CD1c-positive myeloid dendritic cell (primary cell): Measurements from ENCODE around the gene CCK.

ENCODE experiments used
- DNase-seq: peaks from one replicate; pipeline ENCODE4 v3.0.0-alpha.2; 2016; ENCODE audit errors: extremely low spot score

The CCK gene

DNA sequence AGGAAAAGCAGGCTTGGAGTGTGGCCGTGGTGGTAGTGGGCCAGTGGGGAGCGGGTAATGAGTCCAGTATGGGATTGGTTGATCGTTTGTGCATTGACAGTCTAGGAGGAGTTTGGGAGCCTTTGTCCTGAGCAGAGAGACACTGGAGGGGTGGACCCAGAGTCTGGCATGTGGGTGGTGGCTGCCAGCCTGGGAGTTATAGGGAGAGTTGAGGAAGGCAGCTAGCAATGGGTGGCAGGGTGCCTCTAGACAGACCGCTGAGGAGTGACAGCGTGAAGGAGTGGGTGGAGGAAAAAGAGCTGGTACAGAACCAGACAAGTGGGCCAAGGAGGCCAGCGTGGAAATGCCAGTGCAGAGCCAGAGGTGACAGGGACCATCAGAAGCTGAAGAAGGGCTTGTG, 1.9 kb upstream of the CCK start:
- no peak for DNase-seq

DNA sequence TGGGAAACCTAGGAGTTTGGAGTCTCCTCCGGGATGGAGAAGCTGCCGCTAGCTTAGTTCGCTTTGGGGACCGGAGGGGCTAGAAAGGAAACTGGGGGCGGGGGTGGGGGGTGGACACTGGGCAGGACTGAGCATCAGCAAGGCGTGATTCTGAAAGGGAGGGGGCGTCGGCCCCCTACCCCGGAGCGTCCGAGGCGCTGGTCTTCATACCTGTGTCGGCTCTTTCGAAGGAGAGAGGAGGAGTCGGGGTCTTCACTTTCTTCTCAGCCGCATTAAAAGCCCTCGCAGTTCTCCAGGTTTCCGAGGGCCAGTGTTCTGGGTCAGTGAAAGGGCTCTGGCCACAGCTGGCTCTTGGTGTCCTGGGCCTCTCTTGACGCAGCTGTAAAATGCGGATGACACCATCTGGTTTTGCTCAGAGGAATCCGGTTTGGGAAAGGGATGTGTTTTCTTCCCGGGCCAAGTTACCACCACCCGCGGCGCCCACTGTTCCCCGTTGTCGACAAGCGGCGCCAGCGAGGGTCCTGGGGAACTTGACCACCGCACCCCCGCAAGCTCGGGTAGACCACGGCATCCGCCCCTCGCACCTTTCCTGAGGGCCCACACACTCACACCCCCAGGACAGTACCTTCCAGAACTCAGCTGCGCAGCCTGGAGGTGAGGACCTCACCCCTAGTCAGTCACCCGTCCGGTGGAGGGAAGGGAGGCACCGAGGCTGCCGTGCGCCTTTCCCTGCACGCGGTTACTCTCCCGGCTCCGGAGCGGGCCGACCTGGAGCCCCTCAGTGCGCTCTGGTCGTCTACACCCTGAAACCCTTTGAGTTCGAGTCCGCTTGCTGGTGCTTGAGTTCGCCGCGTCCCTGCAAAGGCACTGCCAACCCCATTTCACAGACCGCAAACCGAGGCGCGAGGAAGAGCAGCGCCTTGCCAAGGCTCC, 660 bp downstream of the CCK start:
- DNase-seq, result no peak

DNA sequence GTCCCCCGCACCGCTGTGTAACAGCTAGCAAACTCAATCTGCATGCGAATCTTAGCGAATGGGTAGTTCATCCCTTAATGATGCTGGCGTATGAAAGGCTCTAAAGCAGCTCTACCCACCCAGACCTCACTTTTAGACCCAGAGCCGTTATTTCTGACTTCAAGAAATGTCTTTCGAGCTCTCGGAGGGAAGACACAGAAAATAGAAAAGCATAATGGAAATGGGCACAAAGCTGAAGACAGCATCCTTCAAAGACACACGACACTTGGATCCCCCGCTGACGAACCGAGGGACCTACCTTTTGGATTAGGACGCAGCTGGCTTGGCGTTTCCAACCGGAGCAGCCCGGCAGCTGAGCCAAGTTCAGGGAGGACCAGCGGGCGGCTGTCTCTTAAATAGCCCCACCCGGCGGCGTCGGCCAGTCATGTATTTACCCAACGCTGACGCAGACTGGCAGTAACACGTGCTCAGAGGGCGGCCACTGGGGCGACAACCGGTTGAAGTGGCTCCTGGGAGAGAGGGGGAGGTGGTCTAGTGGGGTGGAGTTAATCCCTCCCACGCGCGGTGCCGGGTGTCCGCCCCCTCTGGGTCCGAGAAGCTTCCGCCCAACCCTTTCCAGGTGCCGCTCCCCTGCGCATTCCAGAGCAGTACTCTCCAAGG, 1.5 kb downstream of the CCK start:
- no peak for DNase-seq

DNA sequence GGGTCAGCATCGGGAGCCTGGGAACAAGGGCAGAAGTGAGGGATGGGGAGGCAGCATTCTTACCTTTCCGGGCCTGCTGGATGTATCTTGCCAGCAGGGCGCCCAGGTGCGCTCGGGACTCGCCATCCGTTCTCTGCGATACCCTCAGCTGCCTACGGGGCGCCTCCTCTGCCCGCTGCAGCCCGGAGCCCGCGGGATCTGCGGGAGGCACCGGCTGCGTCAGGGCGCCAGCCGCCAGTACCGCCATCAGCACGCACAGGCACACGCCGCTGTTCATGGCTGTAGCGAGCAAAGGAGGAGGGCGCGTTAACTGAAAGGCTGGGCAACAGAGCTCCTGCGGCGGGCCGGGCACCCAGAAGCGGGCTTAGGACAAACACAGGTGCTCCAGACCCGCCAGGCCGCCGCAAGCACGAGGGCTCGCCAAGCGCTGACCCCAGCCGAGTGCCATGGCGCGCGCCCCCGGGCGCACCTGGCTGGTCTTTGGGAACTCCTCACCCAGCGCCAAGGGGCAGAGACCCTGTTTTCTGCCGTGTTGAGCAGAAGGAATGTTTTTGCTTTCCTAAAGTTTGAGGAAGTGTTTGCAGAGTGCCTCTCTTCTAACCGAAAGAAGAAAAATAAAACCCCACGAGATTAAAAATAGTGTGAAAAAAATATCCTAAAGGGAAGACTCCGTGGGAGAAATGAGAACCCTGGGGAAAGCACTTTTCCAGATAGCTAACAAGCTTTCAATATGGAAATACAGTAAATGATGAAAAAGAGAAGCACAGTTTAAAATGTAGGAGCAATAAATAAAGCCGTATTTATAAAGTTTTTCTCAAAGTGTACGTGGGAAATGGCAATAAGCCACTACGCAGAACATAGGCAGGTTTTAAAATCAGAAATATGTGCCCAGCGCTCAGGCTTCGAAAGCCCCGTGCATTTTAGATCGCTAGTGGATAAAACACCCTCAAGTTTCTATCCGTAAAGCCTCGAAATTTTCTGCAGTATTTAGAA, 2.3 kb downstream of the CCK start:
- no peak for DNase-seq

DNA sequence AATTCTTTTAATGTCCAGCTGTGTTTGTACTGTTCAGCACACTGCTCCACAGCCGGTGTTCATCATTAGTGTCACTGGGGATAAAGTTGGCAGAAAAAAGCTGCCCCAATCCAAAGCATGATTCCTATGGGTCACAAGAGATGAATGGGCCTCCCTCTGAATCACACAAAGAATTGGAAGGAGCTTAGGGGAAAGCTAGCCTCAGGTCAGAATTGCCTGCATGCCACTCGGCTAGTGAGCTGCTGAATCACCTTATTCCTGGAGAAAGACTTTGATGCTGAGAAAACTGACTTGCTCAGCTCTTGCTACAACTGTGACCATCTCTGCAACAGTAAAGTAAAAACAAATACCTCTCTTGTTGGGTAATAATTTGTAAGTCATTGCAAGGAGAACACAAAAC, 3.5 kb downstream of the CCK start:
- no peak for DNase-seq

DNA sequence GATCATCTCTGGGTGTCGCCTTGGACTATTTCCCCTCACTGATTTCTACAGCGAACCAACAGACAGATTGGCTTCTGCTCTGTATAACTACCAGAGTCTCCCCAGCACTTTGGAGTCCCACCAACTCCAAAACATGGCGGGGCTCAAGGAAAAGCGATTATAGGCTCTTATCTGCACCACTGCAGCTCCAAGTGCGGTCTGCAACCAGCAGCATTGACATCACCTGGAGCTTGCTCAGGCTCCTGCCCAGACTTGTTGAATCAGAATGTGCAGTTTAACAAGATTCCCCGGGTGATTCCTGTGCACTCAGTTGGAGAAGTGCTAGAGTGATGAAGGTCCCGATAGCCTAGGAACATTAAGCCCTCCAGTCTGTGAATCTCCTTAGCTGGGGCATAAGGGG, 9.0 kb downstream of the CCK start:
- no peak for DNase-seq

DNA sequence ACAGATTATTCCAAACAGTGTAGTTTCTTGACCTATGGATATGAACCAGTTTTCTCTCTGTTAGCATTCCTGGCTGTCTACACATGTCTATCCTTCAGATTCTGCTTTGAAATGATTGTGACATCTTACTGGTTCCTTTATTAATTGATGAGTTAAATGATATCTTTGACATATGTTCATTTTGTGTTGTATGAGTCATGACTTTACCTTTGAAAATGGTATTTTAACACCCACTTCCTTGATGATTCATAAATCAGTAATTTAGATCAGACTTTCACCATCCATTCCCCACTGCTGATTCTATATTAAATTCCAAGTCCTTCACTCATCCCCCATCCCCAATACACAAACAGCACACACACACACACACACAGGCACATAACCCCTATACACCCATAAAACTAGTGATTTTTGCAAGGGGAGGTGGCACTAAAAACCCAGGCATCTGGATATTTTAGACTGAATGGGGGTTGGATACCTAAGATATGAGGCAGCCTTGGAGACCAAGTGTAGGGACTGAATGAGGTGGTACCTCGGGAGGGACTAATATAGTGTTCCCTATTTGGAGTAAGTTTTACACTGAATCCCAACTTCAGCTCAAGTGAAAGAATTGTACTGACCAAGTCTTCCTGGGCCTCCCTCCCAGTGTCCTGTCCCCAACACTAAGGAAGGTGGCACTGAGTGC, 9.7 kb downstream of the CCK start:
- no peak for DNase-seq

DNA sequence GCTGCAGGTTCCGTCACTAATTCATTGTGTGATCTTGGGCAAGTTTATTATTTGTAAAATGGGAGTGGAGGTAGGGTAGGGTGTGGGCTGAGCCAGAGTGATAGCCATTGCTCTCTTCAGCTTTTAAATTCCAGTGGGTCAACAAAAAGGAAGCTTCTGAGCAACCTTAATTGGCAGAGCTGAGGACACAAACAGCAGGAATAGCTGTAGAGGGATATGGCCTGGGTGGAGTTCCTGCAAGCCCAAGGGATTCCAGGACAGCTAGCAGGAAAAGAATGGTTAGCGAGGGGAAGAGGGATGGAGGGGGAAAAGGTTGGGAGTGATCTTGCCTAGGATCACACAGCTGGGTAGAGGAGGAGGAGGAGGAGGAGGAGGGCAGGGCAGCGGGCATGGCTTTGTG, 11.4 kb downstream of the CCK start:
- DNase-seq, result no peak

DNA sequence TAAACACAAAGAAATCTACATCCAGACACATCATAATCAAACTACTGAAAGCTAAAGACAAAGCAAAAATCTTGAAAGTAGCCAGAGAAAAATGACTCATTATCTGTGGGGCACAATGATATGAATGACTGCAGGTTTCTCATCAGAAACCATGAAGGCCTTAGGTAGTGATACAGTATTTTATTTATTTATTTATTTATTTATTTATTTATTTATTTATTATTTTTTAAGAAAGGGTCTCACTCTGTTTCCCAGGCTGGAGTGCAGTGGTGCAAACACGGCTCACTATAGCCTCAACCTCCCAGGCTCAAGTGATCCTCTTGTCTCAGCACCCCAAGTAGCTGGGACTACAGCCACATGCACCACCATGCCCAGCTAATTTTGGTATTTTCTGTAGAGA, 15.2 kb downstream of the CCK start:
- no peak for DNase-seq

DNA sequence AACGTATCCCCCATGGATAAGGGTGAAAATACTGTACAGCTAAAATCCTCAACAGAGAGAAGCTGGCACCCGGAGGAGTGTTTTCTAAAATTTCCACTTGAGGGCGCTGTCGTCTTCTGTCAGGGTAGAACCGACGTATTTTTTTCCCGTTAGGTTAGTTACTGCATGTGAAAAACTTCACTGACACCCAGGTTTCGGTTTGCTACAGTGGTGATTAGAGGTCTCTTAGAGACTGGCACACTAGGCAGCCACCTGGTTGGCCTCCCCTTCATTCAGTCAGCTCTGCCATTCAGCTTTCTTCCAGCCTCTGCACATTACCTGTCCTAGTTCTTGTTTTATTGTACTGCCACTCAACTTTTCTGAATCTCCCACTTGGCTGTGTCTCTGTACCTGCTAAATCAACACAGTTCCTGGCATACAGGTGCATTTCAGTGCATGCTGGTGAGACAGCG, 18.4 kb downstream of the CCK start:
- DNase-seq, result peak; percentile 65

DNA sequence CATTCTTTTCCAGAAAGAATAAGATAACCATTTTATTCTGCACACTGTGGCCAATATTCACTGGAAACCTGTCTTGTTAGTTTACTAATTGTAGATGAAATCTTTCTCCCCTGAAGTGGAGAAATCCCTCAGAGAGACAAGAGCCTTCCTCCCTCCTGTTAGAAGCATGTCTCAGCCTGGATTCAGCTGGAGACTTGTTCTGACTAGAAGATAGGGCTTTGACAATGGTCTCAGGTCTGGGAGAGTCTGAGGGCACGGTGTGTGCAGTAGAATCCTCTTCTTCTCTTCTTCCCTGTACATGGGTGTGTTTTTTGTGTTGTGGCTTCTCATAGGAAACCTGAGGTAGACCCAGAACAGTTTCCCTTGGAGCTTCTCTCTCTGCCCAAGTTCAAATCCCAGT, 19.9 kb downstream of the CCK start:
- no peak for DNase-seq

DNA sequence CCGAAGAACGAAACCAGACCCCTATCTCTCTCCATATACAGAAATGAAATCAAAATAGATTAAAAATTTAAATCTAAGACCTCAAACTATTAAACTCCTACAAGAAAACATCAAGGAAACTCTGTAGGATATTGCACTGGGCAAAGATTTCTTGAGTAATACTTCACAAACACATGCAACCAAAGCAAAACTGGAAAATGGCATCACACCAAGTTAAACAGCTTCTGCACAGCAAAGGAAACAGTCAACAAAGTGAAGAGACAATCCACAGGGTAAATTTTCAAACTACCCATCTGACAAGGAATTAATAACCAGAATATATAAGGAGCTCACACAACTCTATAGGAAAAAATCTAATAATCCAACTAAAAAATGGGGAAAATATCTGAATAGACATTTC, 29.4 kb downstream of the CCK start:
- DNase-seq, result no peak

DNA sequence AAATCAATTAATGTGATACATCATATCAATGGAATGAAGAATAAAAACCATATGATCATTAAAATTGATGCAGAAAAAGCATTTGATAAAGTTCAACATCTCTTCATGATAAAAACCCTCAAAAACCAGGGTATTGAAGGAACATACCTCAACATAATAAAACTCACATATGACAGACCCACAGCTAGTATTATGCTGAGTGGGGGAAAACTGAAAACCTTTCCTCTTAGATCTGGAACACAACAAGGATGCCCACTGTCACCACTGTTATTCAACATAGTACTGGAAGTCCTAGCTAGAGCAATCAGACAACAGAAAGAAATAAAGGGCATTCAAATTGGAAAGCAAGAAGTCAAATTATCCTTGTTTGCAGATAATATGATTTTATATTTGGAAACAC, 30.5 kb downstream of the CCK start:
- no peak for DNase-seq

DNA sequence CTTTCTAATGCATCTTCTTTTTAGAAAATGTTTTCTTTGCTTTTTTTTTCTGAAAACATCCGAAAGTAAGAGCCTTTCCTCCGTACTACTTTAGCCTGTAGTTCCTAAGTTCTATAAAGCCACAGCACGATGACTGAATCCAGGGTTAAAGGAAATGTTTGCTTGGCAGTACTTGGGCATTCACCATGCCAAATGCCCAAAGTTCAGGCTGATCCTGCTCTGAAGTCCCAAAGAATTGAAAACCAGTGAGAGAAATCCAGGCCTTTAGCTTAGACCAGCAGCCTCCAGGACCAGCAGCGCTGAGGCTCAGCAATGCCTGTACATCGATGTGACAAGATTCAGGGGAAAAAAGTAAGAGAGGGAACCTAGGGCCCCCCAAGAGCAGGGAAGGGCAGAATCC, 35.1 kb downstream of the CCK start:
- DNase-seq, result no peak

DNA sequence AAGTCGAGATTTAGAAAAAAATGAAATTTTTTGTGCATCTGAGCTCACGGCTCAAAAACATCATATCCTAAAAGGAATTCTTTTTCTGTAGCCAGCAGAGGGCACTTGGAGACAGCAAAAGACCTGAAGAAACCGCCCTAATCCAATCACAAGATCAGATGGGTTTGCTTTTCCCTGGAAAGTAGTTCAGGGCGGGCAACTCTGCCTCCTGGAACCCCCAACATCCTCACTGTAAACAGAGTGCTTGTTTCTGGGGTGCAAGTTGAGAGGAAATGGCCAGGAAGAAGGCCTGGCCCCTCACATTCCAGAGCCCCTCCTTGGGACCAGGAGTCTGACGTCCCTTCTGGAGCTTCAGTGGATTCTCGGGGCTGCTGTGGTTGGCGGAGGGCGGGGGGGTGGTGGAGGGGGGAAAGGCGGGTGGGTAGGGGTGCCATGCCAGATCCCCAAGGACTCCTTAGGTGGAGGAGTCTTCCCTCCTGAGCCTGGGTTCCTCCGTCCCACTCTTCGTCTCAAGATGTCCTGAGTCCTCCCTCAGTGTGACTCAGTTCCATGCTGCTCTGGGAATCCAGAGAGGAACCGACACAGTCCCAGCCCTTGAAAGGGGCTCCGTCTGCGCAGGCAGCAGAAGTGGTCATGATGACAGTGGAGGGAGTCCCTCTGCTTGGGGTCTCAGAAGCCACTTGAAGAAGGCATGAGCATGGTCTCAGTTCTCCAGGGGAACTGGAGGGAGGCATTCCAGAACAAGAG, 35.9 kb downstream of the CCK start:
- no peak for DNase-seq

DNA sequence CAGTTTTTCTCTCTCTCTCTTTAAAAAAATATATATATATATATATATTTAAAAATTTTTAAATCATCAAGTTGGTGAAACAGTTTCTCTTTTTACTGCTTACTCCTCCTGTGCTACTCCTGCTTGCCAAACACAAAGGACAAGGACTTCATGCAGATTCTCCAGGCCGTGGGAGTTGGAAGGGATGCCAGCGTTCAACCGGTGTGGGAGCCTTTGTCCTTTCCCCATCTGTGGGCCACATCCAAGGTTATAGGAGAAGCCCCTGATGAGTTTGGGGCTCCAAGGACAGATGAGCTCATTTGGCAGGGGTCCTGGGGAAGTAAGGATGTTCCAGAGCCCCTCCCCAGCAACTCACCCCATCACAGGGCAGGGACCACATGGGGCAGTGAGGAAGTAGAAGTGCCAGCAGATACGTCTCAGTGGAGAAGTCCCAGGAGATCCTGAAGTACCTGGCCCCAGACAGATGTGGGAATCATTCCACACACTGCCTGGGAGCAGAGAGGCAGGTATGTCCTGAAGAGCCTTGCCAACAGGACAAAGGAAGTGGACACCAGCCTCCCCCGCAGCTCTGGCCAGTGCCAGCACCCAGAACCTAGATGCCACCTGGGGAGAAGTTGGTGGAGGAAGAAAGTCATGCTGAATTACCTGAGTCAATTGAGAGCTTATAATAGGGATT, 36.6 kb downstream of the CCK start:
- no peak for DNase-seq

DNA sequence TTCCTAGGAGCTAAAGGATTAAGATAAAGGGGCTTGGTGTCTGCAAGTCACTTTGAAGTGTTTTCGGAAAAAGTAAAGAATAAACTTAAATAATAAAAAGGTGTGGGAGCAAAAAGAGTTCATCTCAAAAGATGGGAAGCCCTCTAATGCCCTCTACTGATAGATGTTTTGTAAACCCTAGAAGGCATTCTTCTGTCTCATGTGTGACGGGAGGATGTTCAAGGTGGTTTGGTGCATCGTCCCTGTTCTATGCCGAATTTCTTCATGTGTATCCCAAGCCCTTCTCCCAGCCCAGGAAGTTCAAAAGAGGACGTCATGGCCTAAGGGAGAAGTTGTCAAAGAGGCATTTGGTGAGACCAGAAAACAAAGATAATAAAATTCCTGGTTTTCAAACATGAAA, 37.2 kb downstream of the CCK start:
- no peak for DNase-seq

DNA sequence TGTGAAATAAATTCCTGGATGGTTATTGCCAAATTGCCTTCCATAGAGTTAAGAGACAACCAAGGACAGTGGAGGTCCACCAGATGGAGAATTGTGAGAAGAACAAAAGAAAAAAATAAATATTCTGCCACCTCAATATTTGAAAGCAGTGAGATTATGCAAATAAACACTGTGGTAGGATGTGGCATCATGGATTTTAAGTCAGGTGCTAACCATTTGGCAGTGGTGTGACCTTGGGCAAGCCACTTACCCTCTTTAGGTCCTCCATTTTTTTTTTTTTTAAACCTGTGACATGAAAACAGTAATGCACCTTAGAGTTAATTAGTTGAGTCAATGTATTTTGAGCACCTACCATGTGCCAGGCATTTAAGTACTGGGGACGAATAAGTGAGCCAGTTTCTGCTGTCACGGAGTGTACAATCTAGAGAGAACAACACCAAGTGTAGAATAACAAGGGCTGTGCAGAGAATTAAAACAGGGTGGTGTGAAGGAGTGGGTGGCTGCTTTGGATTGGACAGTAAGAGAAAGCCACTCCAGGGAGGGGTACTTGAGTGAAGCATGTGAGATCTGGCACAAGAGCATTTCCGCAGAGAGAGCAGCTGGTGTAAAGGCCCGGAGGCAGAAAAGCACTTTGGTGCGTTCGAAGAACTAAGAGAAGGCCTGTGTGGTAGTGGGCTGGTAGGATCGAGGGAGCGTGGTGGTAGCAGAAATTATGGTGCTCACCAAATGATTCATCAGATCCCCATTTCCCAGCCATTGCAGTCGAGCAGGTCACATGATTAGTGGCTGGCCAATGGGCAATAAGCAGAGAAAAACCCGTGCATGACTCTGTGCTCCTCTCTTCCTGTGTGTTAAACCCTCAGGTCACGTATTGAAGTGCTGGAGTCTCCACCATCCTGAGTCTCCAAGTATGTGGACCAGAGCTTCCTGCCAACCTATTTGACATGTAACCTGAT, 39.2 kb downstream of the CCK start:
- no peak for DNase-seq
